ENCODE data around the gene HAVCR2. TPM values are rescaled to one million over a fixed set of nuclear protein-coding genes. Genes with fewer than 3 reads are reported as not detected.

HAVCR2 gene
- total RNA-seq, 2 experiments from 2014 or later = 1.4 to 1.8 TPM

DNA sequence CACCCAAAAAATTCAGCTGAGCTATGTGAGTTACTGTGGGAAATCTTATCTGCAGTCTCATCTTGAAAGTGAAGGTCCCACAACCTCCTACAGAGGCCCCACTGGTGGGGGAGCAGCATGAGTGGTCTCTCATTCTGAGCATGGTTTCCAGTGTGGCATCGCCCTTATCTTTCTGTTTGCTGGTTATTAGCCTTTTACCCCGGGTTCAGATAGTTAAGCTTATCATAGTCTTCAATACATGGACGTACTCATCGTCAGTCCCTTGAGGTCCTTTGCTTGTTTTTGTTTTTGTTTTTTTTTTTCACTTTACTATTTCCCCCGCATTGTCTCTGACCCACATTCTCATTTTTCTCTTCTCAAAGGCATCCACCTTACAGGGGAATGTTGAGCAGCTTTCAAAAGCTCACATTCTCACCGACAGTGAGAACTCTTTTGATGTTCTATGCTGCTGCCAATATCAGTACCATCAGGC lies 7.7 kb upstream of the HAVCR2 start:
- no peak for DNase-seq
- ATAC-seq (ENCODE audit: poor library complexity) = no peak
- ChIA-PET POLR2A (interaction anchor here (0.6 to 1.8 kb wide), 3 partner anchors 9 to 248 kb away, joined by 3 to 6 read pairs (median 4); partner anchors contain the start of gene MED7), CTCF (no interaction called here)
- Mint-ChIP-seq H3K27me3 (no peaks in the 10 kb centered on the region), H3K4me1 (ENCODE audit: low read depth) (peaks cover 17% of the 10 kb centered on the region), H3K27ac (no peak overlapping the region), H3K9me3 (peaks cover 3% of the 10 kb centered on the region), H3K4me3 (no peak overlapping the region), H3K36me3 (ENCODE audit: low read depth) (no peaks in the 10 kb centered on the region)
- no peak overlapping the region for H3K4me3 ChIP-seq (ENCODE audit: low read length)
- H3K4me1 ChIP-seq (ENCODE audit: insufficient read depth, low read length) = no peaks in the 10 kb centered on the region
- H3K36me3 ChIP-seq (ENCODE audit: insufficient read depth, low read length) = no peaks in the 10 kb centered on the region
- H3K27ac ChIP-seq (ENCODE audit: low read depth in 1 of 2, low read length in 2 of 2) = no peak overlapping the region
- no peaks in the 10 kb centered on the region for H3K27me3 ChIP-seq (ENCODE audit: control insufficient read depth in 1 of 2, insufficient read depth in 2 of 2, low read length in 2 of 2)
- TF ChIP-seq, protein P1, sequence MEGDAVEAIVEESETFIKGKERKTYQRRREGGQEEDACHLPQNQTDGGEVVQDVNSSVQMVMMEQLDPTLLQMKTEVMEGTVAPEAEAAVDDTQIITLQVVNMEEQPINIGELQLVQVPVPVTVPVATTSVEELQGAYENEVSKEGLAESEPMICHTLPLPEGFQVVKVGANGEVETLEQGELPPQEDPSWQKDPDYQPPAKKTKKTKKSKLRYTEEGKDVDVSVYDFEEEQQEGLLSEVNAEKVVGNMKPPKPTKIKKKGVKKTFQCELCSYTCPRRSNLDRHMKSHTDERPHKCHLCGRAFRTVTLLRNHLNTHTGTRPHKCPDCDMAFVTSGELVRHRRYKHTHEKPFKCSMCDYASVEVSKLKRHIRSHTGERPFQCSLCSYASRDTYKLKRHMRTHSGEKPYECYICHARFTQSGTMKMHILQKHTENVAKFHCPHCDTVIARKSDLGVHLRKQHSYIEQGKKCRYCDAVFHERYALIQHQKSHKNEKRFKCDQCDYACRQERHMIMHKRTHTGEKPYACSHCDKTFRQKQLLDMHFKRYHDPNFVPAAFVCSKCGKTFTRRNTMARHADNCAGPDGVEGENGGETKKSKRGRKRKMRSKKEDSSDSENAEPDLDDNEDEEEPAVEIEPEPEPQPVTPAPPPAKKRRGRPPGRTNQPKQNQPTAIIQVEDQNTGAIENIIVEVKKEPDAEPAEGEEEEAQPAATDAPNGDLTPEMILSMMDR (IDR thresholded peaks at IDR 0.05) = no peak
- H3K9me3 ChIP-seq (ENCODE audit: control insufficient read depth in 1 of 2, insufficient read depth in 1 of 2, low read length in 2 of 2) = peaks cover 7 to 14% of the 10 kb centered on the region in 2 experiments
- intact Hi-C loops (cut with DNase I, micrococcal nuclease) = no loop called here

DNA sequence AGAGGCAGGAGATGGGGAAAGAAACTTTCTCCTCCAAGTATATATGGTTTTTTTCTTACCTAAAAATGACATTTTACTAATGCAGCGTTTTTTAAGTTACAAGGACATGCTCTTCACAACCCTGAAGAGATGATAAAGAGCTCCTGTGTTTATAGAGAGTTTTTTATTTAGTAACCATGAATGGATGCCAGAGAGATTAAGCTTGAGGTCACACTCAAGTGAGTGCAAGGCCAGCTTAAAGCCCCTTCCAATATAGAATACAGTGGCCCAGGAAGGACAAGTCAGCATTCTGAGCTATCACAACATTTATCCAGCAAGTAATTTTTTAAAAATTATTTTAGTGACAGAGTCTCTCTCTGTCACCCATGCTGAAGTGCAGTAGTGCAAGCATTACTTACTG lies 6.7 kb upstream of the HAVCR2 start:
- Mint-ChIP-seq H3K36me3 (ENCODE audit: low read depth) (no peaks in the 10 kb centered on the region), H3K9me3 (no peaks in the 10 kb centered on the region), H3K27ac (no peak overlapping the region), H3K4me1 (ENCODE audit: low read depth) (peaks cover 17% of the 10 kb centered on the region), H3K4me3 (no peak overlapping the region), H3K27me3 (no peaks in the 10 kb centered on the region)
- no peak overlapping the region for H3K27ac ChIP-seq (ENCODE audit: low read depth in 1 of 2, low read length in 2 of 2)
- H3K36me3 ChIP-seq (ENCODE audit: insufficient read depth, low read length) = no peaks in the 10 kb centered on the region
- H3K4me3 ChIP-seq (ENCODE audit: low read length) = no peak overlapping the region
- H3K9me3 ChIP-seq (ENCODE audit: control insufficient read depth in 1 of 2, insufficient read depth in 1 of 2, low read length in 2 of 2) = peaks cover 0 to 6% of the 10 kb centered on the region in 2 experiments
- ChIA-PET POLR2A (interaction anchor here (0.9 to 1.8 kb wide), 2 partner anchors 8 to 27 kb away, joined by 4 to 6 read pairs; partner anchors contain the start of gene MED7), CTCF (interaction anchor here (1.0 kb wide), 1 partner anchor 188 kb away, joined by 3 read pairs; no protein-coding TSS in a partner anchor)
- no peak for DNase-seq
- TF ChIP-seq, protein P1 (IDR thresholded peaks at IDR 0.05) = no peak
- no peaks in the 10 kb centered on the region for H3K4me1 ChIP-seq (ENCODE audit: insufficient read depth, low read length)
- no peak for ATAC-seq (ENCODE audit: poor library complexity)
- no peaks in the 10 kb centered on the region for H3K27me3 ChIP-seq (ENCODE audit: control insufficient read depth in 1 of 2, insufficient read depth in 2 of 2, low read length in 2 of 2)
- intact Hi-C loops (cut with DNase I, micrococcal nuclease) = no loop called here

DNA sequence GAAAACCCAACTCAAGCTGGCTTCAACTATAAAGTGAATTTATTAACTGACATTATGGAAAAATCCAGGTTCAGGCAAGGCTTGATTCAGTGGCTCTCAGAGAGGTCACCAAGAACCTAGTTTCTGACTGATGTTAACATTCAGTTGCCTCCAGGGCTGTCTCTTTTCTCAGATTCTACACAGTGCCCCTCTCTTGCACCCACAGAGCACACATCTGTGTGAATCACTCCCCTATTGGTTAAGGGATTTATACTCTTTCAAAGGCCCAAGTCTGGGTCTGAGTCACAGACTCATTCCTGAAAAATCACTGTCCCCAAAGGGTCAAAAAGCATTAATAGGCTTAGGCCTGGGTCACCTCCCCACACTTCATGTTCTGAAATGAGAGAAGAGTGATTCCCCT lies 6.2 kb upstream of the HAVCR2 start:
- no peaks in the 10 kb centered on the region for H3K9me3 Mint-ChIP-seq
- POLR2A ChIA-PET = interaction anchor here (1.8 kb wide), 1 partner anchor 27 kb away, joined by 6 read pairs; the partner anchor contains the start of gene MED7

More for the DNA sequence above, 6.2 kb upstream of the HAVCR2 start:
- intact Hi-C loops (cut with DNase I, micrococcal nuclease) = no loop called here
- peaks cover 19% of the 10 kb centered on the region for H3K4me1 Mint-ChIP-seq (ENCODE audit: low read depth)
- no peak overlapping the region for H3K4me3 Mint-ChIP-seq
- Histone ChIP-seq H3K9me3 (ENCODE audit: control insufficient read depth in 1 of 2, insufficient read depth in 1 of 2, low read length in 2 of 2) (peaks cover 0 to 1% of the 10 kb centered on the region in 2 experiments), H3K36me3 (ENCODE audit: insufficient read depth, low read length) (no peaks in the 10 kb centered on the region), H3K4me1 (ENCODE audit: insufficient read depth, low read length) (peaks cover 5% of the 10 kb centered on the region), H3K27ac (ENCODE audit: low read depth in 1 of 2, low read length in 2 of 2) (no peak overlapping the region), H3K4me3 (ENCODE audit: low read length) (no peak overlapping the region), H3K27me3 (ENCODE audit: control insufficient read depth in 1 of 2, insufficient read depth in 2 of 2, low read length in 2 of 2) (no peaks in the 10 kb centered on the region)
- DNase-seq (no peak), ATAC-seq (ENCODE audit: poor library complexity) (no peak)
- no peaks in the 10 kb centered on the region for H3K27me3 Mint-ChIP-seq
- CTCF ChIA-PET = no interaction called here
- no peak overlapping the region for H3K27ac Mint-ChIP-seq
- H3K36me3 Mint-ChIP-seq (ENCODE audit: low read depth) = no peaks in the 10 kb centered on the region
- TF ChIP-seq, protein P1 (IDR thresholded peaks at IDR 0.05) = no peak

Measured in CD4-positive, alpha-beta T cell (primary cell).